Measurements from ENCODE around the gene DPYD.

The DPYD gene

DNA sequence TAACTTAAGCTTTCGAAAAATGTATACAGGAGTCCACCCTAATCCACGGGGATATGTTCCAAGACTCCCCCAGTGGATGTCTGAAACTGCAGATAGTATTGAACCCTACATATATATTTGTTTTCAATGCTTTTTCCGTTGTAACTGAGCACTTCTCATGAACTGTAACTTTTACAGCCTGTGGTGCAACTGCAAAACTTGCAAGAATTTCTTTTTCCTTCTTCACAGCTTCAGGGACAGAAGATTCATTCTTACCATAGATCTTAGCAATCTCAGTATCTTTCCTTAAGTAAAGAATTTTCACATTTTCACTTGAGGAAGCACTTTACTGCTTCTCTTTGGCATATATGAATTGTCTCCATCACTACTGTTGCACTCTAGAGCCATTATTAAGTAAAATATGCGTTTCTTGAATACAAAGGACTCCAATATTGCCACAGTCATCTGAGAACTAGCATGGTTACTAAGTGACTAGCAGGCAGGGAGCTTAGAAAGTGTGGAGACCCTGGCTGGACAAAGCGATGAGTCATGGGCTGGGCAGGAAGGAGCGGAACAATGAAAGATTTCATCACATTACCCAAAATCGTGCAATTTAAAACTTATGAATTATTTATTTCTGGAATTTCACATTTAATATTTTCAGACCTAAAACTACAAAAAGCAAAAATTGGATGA lies 14.1 kb downstream of the DPYD start:
- DNase-seq (ENCODE audit: low read depth in 2 of 2): no peak

DNA sequence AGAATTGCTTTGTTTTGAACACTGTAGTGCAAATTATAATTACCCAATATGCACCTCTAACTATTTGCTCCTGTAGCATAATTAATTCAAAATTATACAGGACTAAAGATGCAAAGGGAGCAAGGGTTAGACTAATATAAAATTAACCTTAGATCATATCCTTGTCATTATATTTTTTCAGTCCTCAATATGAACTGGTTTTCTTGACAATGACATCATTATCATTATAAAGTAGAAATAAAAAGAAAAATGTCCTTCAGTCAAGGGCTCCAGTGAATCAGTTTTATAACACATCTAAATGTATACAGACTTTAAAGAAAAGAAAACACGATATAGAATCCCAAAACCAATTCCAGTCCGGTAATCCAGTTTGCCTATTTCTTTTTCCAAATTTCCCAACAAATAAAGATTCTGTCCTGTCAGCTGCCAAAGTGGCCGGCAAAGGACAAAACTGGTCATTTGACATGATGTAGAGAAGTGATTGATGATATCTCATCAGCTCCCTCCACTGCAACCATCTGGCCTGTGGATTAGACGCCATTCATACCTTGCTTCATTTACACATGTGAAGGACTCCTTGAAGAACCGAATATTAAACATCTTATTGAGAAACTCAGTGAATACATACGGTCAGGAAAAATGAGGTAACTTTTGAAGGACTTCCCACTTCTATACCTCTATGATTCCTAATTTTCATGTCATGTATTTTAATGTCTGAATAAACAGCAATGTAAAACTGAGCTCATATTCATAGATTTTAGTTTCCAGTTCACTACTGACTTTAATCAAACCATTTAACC lies 15.5 kb downstream of the DPYD start:
- DNase-seq (ENCODE audit: low read depth in 2 of 2): no peak

GRCh38 chr1:97904534-97904933 lies 16.3 kb downstream of the DPYD start:
- DNase-seq (ENCODE audit: low read depth in 2 of 2): no peak

DNA sequence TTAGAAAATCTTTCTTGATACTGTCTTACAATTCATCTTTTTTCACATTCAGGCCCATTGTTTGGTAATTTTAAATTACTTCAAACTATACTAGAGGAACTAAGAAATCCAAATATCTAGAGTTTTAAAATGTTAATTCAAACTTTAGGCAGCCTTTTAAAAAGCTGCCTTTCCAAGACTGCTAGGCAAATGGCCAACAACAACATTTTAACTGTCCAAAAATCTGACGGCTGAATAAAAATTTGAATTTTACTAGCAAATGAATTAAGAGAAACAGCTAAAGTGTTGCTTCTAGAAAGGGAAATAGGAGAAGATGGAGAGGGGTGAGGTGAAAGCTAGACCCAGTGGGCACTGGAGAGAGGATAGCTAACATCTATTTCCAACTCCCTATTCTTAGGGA lies 17.2 kb downstream of the DPYD start:
- no peak for DNase-seq (ENCODE audit: low read depth in 2 of 2)

- DNase-seq (ENCODE audit: low read depth in 2 of 2): no peak
Observed at GRCh38 chr1:97902067-97902466, 18.8 kb downstream of the DPYD start.

DNA sequence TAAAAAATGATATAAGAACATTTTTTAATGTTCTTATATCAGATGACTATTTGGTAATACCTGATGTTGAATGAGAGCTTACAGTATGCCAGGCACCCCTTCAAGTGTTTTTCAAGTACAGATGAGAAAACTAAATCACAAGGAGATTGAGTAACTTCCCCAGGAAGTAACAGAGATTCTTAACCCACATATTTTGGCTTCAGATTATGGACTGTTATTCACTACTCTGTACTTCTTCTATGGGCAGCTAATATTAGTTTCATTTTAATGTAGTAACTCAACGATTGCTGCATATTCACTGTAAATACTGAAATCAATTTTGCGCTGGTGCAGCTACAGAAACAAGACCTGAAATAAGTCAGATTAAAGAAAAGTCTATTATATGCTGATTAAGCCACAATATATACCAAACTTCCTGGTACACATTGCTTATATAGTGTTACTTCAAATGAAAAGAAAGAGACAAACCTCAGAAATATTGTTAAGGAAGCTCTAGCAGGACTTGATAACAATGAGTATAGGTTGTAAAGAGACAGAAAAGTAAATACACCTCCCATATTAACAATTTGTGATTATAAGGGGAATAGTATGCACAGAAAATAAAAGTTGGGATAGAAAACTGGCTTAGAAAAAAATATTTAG lies 19.7 kb downstream of the DPYD start:
- DNase-seq (ENCODE audit: low read depth in 2 of 2): no peak

DNA sequence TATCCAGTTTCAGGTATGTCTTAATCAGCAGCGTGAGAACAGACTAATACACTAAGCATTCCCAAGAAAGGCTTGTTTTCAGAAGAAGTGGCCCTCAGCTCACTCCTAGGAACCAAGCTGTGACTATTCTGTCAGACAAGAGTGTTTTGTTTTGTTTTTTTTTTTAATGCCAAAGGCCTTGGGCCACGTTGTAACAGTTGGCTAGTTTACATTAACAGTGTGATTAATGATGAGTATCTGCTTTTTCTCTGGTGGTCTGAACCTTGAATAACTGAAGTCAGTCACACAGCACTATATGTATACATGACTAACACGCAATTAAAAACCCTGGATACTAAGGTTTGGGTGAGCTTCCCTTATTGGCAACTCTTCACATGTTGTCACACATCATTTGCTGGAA lies 21.9 kb downstream of the DPYD start:
- DNase-seq (ENCODE audit: low read depth in 2 of 2): no peak

DNA sequence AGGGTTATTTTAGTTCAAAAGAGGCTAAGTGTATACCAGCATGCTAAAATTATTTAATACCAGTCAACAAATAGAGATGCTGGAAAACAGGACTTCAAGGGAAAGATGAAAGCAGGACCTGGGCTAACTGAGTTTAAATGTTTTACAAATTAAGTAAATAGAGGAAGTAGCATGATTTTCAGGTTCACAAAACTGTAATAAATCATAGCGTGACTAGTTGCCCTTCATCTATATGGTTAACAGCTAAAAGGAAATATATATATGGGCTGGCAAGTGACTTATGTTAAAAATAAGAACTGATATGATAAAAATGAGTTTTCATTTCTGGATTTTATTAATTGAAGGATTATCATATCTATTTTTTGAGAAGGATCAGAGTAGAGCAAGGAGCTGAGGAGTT lies 25.6 kb downstream of the DPYD start:
- no peak for DNase-seq (ENCODE audit: low read depth in 2 of 2)

- DNase-seq (ENCODE audit: low read depth in 2 of 2): no peak
Observed at GRCh38 chr1:97893844-97894243, 27.0 kb downstream of the DPYD start.

GRCh38 chr1:97886199-97886598 lies 34.6 kb downstream of the DPYD start:
- DNase-seq (ENCODE audit: low read depth in 2 of 2): no peak

- no peak for DNase-seq (ENCODE audit: low read depth in 2 of 2)
Observed at GRCh38 chr1:97883823-97884222, 37.0 kb downstream of the DPYD start.

DNA sequence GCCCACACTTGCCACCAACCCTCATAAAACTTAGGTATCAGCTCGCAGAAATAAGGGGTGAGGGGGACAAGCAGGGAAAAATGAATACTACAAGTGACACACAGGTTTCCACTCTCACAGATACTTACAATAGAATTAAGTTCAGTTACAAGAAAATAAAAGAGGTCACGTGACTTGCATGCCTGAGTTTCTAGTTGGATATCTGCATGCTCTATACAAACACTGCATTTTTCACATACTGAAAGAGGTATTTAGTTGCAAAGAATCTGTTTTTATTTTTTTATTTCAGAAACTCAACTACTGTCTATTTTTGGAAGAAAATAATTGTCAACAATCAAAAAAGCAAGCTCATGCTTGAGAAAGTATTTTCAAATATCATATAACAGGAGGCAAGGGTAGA lies 43.5 kb downstream of the DPYD start:
- no peak for DNase-seq (ENCODE audit: low read depth in 2 of 2)

- DNase-seq (ENCODE audit: low read depth in 2 of 2): no peak
Observed at GRCh38 chr1:97875996-97876395, 44.8 kb downstream of the DPYD start.

DNA sequence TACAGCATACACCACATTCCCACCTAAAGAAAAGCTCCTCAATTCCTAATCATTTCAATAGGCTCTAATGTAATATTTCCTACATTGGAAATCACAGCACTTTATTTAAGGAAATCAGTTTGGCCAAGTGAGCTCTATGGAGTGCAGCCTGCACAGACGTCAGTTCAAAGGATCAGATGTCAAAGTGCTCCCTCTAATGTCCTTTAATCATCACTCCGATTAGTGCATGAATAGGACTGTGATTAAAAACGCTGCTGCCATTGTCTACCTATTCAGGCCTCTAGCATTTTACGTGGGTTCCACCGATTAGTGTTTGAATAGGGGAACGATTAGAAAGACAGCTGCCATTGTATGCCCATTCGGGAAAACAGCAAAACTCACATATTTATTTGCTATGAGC lies 50.2 kb downstream of the DPYD start:
- no peak for DNase-seq (ENCODE audit: low read depth in 2 of 2)

- no peak for DNase-seq (ENCODE audit: low read depth in 2 of 2)
Observed at GRCh38 chr1:97869441-97869840, 51.4 kb downstream of the DPYD start.

GRCh38 chr1:97867127-97867526 lies 53.7 kb downstream of the DPYD start:
- DNase-seq (ENCODE audit: low read depth in 2 of 2): no peak

DNA sequence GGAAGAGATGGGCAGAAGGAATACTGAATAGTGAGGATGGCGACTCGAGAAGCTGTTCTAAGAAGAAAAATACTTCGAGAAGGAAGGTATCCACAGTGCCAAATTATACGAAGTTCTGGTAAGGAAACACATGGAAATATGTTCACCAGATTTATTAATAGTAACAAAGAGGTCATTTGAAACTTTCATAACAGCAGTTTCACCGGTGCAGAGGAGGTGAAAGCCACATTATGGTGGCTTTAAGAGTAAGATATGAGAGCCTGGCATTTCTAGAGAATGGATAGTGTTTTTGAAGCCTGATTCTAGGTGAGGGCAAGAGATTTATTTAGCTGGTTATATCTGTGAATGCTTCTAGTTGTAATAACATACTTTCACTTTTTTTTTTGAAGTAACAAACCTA lies 56.2 kb downstream of the DPYD start:
- DNase-seq (ENCODE audit: low read depth in 2 of 2): no peak

DNA sequence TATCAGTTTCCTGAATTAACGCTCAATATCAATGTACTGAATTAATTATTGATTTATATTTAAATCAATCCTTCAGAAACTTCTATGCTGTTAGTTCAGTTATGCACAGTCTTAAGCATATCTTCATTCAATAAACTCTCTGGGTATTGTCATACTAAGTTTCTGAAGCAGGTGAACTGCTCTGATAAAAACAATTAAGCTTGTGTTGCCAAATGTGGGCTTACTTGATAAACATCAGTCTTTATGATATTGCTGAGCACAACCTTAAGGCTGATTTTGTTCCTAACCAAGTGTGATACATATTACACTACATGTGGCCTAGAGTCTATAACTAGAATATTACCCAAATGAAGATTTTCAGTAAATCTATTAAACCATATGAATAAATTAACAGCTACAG lies 67.6 kb downstream of the DPYD start:
- no peak for DNase-seq (ENCODE audit: low read depth in 2 of 2)

DNA sequence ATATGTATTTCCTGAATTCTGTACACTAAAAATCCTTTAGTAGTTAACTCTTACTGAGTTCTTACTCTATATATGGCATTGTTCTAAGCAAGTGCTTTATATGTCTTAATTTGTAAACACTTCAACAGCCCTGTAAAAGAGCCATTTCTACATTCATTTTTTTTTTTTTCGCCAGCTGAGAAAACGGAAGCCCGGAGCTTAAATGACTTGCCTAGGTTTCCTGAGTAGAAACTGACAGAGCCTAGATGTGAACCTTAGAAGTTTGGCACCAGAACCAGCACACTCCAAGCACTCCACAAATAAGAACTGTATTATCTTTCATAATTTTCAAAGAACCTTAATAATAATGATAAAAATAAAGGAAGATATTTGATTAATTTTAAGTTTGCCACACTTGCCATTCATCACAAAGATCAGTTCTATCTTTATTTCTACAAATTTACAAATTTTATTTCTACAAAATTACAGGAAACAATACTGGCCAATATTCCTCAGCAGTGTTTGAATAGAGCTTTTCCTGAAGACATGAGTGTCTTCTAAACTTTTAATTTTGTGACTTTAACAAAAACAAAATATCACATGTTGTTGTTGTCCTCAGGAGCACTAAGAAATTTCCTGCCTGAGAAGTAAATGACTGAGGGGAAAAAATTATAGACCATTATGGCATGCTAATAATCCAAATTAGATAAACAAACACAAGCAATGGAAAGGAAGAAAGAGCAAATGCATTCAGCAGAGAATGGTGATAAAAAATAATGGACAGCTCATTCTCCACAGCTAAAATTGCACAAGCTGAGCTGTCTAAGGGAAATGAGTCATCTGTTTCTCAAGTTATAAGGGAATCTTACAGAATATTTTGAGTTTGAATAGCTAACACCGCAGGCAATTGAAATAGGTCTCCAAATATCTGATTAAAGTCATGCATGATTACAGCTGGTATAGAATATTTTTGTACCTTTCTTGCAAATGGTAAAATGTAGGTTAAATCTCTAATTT lies 71.2 kb downstream of the DPYD start:
- no peak for DNase-seq (ENCODE audit: low read depth in 2 of 2)

GRCh38 chr1:97845805-97846204 lies 75.0 kb downstream of the DPYD start:
- no peak for DNase-seq (ENCODE audit: low read depth in 2 of 2)

DNA sequence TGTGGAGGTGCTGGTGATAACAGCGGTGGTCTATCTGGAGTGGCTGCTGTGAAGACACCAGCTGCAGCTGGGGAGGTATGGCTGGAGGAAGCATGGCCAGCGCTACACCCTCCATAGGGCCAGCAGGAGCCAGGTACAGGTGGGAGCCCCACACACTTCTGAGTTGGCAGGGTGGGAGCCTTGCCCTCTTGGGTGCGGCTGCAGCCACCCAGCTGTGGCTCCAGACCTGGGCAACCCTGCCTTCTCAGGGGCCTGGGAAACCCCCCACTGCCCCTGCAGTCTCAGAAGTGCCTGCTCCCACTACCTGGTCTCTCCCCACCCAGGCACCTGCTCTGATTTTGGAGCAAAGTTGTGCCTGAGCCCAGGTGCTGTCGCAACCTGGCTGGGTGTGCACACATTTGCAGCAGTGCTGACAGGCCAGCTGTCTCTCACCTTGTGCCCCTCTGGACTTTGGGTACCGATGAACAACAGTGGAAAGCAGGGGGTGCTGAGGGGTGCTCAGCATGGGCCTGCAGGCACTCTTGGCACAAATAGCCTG lies 76.2 kb downstream of the DPYD start:
- DNase-seq (ENCODE audit: low read depth in 2 of 2): no peak

DNA sequence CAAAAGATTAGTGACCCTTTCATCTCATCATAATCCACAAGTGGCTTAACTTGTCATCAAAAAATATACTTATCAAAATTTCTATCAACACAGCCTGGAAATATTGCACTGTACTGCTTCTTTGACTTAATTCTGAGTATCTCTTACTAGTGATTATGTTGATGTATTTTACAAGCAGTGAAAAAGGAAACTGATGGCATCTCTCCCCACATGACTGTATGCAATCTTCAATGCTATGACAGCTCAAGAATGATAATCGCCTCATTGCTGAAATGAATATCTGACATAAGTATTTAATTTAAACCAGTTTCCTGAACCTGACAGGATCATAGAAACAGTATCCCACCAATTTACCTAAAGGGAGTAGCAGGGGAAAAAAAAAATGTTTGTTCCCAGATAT lies 79.5 kb downstream of the DPYD start:
- no peak for DNase-seq (ENCODE audit: low read depth in 2 of 2)
